Astrocyte (in vitro differentiated cells and primary cell): Measurements from ENCODE around the gene AOC1. TPM values are rescaled to one million over a fixed set of nuclear protein-coding genes. Genes with fewer than 3 reads are reported as not detected.

ENCODE experiments used
- DNase-seq: peaks from one replicate; pipeline ENCODE4 v3.0.0-alpha.2; 2010; ENCODE audit warnings: low read depth
- FAIRE-seq: peaks from 2 replicates; lab custom pipeline; 2011; peaks lifted over from hg19 to GRCh38; lab: Jason Lieb, UNC
- H2AFZ ChIP-seq: 2 replicates; pipeline ENCODE4 v1.6.0; 2012; ENCODE audit warnings: low read depth, low read length, inconsistent platforms
- H3K27ac ChIP-seq: 2 replicates; pipeline ENCODE4 v1.5.1; 2011; ENCODE audit warnings: low read depth, low read length, inconsistent platforms
- H3K27me3 ChIP-seq: 2 replicates; pipeline ENCODE4 v1.6.0; 2011; ENCODE audit warnings: low read length, inconsistent platforms; ENCODE audit not compliant: insufficient read depth
- H3K36me3 ChIP-seq: 2 replicates; pipeline ENCODE4 v1.5.1; 2011; ENCODE audit warnings: low read length, inconsistent platforms; ENCODE audit not compliant: insufficient read depth
- H3K4me1 ChIP-seq: 2 replicates; pipeline ENCODE4 v1.5.1; 2011; ENCODE audit warnings: low read length, inconsistent platforms; ENCODE audit not compliant: insufficient read depth
- H3K4me2 ChIP-seq: 2 replicates; pipeline ENCODE4 v1.6.0; 2012; ENCODE audit warnings: low read length, inconsistent platforms
- H3K4me3 ChIP-seq: 2 replicates; pipeline ENCODE4 v1.5.1; 2011; ENCODE audit warnings: low read depth, mild to moderate bottlenecking, low read length, inconsistent platforms; ENCODE audit not compliant: insufficient read depth
- H3K79me2 ChIP-seq: 2 replicates; pipeline ENCODE4 v1.6.0; 2012; ENCODE audit warnings: mild to moderate bottlenecking, low read length, inconsistent platforms; ENCODE audit not compliant: insufficient read depth
- H3K9ac ChIP-seq: 2 replicates; pipeline ENCODE4 v1.6.0; 2012; ENCODE audit warnings: mild to moderate bottlenecking, low read length, inconsistent platforms
- H3K9me3 ChIP-seq: 2 replicates; pipeline ENCODE4 v1.5.1; 2012; ENCODE audit warnings: low read depth, mild to moderate bottlenecking, low read length, inconsistent platforms; ENCODE audit not compliant: insufficient read depth
- H4K20me1 ChIP-seq: 2 replicates; pipeline ENCODE4 v1.6.0; 2012; ENCODE audit warnings: low read length, inconsistent platforms; ENCODE audit not compliant: insufficient read depth
- H3K27ac Mint-ChIP-seq: one replicate; pipeline ENCODE4 v1.8.0; 2021; ENCODE audit warnings: mild to moderate bottlenecking, mixed read lengths; ENCODE audit not compliant: unreplicated experiment
- H3K27me3 Mint-ChIP-seq: one replicate; pipeline ENCODE4 v1.8.0; 2021; ENCODE audit warnings: low read depth, mixed read lengths; ENCODE audit not compliant: unreplicated experiment
- H3K36me3 Mint-ChIP-seq: one replicate; pipeline ENCODE4 v1.8.0; 2021; ENCODE audit warnings: low read depth, mixed read lengths; ENCODE audit not compliant: unreplicated experiment
- H3K4me1 Mint-ChIP-seq: one replicate; pipeline ENCODE4 v1.8.0; 2021; ENCODE audit warnings: low read depth, mixed read lengths; ENCODE audit not compliant: unreplicated experiment
- H3K4me3 Mint-ChIP-seq: one replicate; pipeline ENCODE4 v1.8.0; 2021; ENCODE audit warnings: mild to moderate bottlenecking, moderate library complexity, mixed read lengths; ENCODE audit not compliant: unreplicated experiment
- H3K9me3 Mint-ChIP-seq: one replicate; pipeline ENCODE4 v1.8.0; 2021; ENCODE audit warnings: mild to moderate bottlenecking, mixed read lengths; ENCODE audit not compliant: unreplicated experiment
- EZH2 ChIP-seq: IDR thresholded peaks from 2 replicates; pipeline ENCODE4 v1.6.1; 2012; ENCODE audit warnings: mild to moderate bottlenecking, low read length, inconsistent platforms; ENCODE audit not compliant: insufficient read depth
- total RNA-seq: library from RNA; stranded (reverse); gene quantifications from 2 replicates; pipeline ENCODE4 v1.2.1, GENCODE V29; 2021
- TF ChIP-seq, protein P1 (sequence below): IDR thresholded peaks from 2 replicates; pipeline ENCODE4 v1.5.1; 2011; ENCODE audit warnings: low read depth, mild to moderate bottlenecking, inconsistent platforms, low read length, moderate library complexity; ENCODE audit not compliant: insufficient read depth

The AOC1 gene
- total RNA-seq, 1 donor from 2014 or later: not detected

DNA sequence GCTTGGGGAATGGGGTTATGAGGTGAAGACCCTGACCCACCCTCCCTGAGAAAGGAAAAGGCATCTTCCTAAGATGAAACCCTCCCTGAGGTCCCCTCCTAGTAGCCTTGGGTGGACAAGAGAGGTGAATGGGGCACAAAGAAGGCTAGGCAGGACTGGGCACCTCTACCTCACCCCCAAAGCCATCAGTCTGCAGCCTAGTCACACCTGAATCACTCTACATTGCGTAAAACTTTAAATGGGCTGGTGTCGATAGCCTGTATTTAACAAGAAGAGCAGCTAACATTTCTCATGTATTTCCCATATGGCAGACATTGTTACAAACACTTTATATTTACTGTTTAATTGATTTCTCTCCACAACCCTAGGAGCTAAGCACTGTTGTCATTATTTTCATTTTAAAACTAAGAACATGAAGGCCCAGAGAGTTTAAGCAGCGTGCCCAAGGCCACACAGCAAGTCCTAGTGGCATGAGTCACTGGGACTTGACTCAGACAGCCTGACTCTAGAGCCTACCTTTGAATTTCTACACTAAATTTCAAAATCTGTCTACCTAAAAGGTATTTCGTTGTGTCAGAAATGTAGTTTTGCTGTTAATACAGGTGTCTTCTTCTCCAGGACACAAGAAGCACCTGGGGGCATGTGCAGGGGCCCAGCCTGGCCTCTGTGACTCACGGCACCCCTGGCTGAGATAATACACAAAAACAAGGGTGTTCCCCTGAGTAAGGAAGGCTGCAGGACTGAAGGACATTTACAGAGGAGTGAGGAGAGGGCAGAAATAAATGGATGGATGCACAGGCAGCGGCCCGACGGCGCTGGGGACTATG lies 3.4 kb downstream of the AOC1 start:
- Histone ChIP-seq H2AFZ (no peak overlapping the region), H3K4me2 (no peak overlapping the region), H3K27ac (no peak overlapping the region), H3K27me3 (peaks cover 3% of the 10 kb centered on the region), H3K4me1 (no peaks in the 10 kb centered on the region), H4K20me1 (no peaks in the 10 kb centered on the region), H3K9me3 (no peaks in the 10 kb centered on the region), H3K4me3 (no peak overlapping the region), H3K36me3 (no peaks in the 10 kb centered on the region), H3K79me2 (no peaks in the 10 kb centered on the region), H3K9ac (no peak overlapping the region)
- FAIRE-seq (no peak), DNase-seq (no peak)
- Mint-ChIP-seq H3K27ac (no peak overlapping the region), H3K4me1 (no peaks in the 10 kb centered on the region), H3K36me3 (no peaks in the 10 kb centered on the region), H3K9me3 (no peaks in the 10 kb centered on the region), H3K27me3 (peaks cover 21% of the 10 kb centered on the region), H3K4me3 (no peak overlapping the region)
- TF ChIP-seq, protein P1, sequence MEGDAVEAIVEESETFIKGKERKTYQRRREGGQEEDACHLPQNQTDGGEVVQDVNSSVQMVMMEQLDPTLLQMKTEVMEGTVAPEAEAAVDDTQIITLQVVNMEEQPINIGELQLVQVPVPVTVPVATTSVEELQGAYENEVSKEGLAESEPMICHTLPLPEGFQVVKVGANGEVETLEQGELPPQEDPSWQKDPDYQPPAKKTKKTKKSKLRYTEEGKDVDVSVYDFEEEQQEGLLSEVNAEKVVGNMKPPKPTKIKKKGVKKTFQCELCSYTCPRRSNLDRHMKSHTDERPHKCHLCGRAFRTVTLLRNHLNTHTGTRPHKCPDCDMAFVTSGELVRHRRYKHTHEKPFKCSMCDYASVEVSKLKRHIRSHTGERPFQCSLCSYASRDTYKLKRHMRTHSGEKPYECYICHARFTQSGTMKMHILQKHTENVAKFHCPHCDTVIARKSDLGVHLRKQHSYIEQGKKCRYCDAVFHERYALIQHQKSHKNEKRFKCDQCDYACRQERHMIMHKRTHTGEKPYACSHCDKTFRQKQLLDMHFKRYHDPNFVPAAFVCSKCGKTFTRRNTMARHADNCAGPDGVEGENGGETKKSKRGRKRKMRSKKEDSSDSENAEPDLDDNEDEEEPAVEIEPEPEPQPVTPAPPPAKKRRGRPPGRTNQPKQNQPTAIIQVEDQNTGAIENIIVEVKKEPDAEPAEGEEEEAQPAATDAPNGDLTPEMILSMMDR: no peak
- TF ChIP-seq EZH2: no peak

DNA sequence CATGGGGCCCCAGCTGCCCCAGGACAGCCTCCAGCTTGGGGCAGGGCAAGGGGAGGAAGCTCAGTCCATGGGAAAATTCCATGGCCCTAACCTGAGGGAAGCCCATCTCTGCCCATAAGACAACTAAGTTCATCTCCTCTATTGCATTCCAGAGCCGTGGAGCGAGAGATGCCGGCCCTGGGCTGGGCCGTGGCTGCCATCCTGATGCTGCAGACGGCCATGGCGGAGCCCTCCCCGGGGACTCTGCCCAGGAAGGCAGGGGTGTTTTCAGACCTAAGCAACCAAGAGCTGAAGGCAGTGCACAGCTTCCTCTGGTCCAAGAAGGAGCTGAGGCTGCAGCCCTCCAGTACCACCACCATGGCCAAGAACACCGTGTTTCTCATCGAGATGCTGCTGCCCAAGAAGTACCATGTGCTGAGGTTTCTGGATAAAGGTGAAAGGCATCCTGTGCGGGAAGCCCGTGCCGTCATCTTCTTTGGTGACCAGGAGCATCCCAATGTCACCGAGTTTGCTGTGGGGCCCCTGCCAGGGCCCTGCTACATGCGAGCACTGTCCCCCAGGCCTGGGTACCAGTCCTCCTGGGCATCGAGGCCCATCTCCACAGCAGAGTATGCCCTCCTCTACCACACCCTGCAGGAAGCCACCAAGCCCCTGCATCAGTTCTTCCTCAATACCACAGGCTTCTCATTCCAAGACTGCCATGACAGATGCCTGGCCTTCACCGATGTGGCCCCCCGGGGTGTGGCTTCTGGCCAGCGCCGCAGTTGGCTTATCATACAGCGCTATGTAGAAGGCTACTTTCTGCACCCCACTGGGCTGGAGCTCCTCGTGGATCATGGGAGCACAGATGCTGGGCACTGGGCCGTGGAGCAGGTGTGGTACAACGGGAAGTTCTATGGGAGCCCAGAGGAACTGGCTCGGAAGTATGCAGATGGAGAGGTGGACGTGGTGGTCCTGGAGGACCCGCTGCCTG lies 4.3 kb downstream of the AOC1 start:
- Histone ChIP-seq H2AFZ (no peak overlapping the region), H3K9ac (no peak overlapping the region), H3K27me3 (peaks cover 3% of the 10 kb centered on the region), H4K20me1 (no peaks in the 10 kb centered on the region), H3K9me3 (no peaks in the 10 kb centered on the region), H3K4me1 (no peaks in the 10 kb centered on the region), H3K4me3 (no peak overlapping the region), H3K36me3 (no peaks in the 10 kb centered on the region), H3K79me2 (no peaks in the 10 kb centered on the region), H3K4me2 (no peak overlapping the region), H3K27ac (no peak overlapping the region)
- no peaks in the 10 kb centered on the region for H3K36me3 Mint-ChIP-seq
- H3K27me3 Mint-ChIP-seq: peaks cover 21% of the 10 kb centered on the region
- no peak for TF ChIP-seq EZH2
- TF ChIP-seq, protein P1: no peak
- DNase-seq (no peak), FAIRE-seq (no peak)
- no peak overlapping the region for H3K4me3 Mint-ChIP-seq
- no peak overlapping the region for H3K27ac Mint-ChIP-seq
- no peaks in the 10 kb centered on the region for H3K9me3 Mint-ChIP-seq
- no peaks in the 10 kb centered on the region for H3K4me1 Mint-ChIP-seq
